Stomach (tissue), 4 donors: ENCODE results near the gene TRIO.

Experiments used
- CTCF ChIP-seq, 7 experiments: fragments of 450-650 bp in 4 of 7; fragments of 200-600 bp in 3 of 7; sonication (generic) in 3 of 7; IDR thresholded peaks; one replicate each; pipeline ENCODE4 v1.5.1; 2016 to 2019; ENCODE audit warnings: antibody characterized with exemption in 7 of 7, control low read depth in 2 of 7, mild to moderate bottlenecking in 1 of 7
- POLR2A ChIP-seq, 4 donors: fragments of 450-650 bp; IDR thresholded peaks; one replicate each; pipeline ENCODE4 v1.6.1; 2016; ENCODE audit warnings: antibody characterized with exemption in 4 of 4, control low read depth in 2 of 4, mild to moderate bottlenecking in 1 of 4, moderate library complexity in 1 of 4

GRCh38 chr5:14309878-14310531 lies 166.9 kb downstream of the TRIO start:
- TF ChIP-seq CTCF (IDR thresholded peaks at IDR 0.05), result no peak
- no peak for TF ChIP-seq POLR2A (IDR thresholded peaks at IDR 0.05)
